Ramos (cell line): ENCODE measurements around the gene CCDC158.
"Not testable (repeated sequence)": the region's sequence is repeated elsewhere in the genome, so short reads cannot be mapped to it uniquely, and the experiment has no call there.

Source experiments
- in situ Hi-C: fragments of 300-500 bp; cut with MboI; formaldehyde crosslinking; loops from one replicate; pipeline ENCODE4 v1.14.3; 2022; ENCODE audit warnings: low sequenced_read_pairs; ENCODE audit not compliant: unreplicated experiment

The CCDC158 gene

DNA sequence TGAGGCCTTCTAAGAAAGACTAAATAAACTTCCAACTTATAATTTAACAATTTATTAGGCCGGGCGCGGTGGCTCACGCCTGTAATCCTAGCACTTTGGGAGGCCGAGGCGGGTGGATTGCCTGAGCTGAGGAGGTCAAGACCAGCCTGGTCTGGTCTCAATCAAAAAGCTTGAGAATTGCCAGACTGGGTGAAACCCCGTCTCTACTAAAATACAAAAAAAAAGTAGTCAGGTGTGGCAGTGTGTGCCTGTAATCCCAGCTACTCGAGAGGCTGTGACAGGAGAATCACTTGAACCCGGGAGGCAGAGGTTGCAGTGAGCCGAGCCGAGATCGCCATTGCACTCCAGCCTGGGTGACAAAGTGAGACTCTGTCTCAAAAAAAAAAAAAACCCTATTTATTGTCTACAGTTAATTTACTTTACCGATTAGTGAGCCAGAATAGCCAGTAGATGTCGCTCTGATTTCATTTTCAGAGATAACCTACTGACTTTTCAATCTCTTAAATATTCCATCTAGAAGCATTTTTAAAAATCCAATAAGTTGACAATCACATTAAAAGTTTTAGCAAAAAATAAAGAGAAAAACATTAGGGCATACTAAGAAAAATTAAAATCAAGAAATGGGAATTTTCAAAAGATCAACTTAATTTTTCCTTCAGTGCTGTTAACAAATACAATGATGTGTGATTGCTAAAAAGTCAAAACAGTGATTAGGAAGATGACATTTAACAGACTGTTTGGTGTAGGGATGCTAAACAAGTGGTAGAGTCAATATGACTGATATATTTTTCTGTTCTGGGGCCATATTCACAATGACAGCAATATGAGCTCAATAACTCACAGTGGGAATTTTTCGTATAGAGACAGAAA is 9.8 kb upstream of the CCDC158 start:
- in situ Hi-C loops = loop anchor here (10.0 kb wide), 1 partner anchor 324 kb away; no protein-coding TSS in a partner anchor

DNA sequence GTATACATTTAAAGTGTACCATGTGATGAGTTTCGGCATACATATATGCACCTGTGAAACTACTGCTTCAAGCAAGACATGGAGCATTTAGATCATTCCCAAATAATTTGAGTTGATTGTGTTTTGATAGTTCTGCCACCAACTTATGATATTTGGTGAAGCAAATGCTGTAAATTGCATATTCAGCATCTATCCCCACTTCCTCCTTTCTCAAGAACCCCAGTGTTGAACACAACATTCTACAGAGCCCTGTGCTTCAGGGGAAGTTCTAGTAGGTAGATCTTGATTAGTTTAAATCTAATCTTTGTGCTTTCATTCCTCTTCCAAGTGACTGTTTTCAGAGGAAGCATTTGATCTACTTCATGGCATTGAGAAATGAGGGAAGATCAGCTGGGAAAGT is 8.7 kb upstream of the CCDC158 start:
- in situ Hi-C loops = loop anchor here (10.0 kb wide), 1 partner anchor 325 kb away; no protein-coding TSS in a partner anchor

DNA sequence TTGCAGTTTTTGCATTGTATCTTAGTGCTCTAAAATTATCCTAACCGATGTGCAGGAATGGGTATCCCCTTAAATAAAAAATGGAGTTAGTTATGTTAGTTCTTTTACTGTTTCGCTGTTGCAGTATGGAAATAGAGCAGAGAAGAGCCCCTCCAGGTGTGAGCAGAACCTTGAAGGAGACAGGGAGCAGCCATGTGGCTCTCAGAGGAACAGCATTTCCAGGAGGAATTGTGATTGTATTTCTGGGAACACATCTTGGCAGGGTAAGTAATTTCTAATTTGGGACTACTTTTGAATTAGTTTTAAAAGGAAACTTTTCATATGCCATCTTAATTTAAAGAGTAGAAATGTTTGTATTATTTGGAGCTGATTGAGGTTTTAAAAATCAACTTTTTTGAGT is 5.3 kb upstream of the CCDC158 start:
- in situ Hi-C loops = no loop called here

DNA sequence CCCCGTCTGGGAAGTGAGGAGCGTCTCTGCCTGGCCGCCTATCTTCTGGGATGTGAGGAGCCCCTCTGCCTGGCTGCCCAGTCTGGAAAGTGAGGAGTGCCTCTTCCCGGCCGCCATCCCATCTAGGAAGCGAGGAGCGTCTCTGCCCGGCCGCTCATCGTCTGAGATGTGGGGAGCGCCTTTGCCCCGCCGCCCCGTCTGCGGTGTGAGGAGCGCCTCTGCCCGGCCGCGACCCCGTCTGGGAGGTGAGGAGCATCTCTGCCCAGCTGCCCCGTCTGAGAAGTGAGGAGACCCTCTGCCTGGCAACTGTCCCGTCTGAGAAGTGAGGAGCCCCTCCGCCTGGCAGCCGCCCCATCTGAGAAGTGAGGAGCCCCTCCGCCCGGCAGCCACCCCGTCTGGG is 2.2 kb upstream of the CCDC158 start:
- in situ Hi-C loops = not testable (repeated sequence)

DNA sequence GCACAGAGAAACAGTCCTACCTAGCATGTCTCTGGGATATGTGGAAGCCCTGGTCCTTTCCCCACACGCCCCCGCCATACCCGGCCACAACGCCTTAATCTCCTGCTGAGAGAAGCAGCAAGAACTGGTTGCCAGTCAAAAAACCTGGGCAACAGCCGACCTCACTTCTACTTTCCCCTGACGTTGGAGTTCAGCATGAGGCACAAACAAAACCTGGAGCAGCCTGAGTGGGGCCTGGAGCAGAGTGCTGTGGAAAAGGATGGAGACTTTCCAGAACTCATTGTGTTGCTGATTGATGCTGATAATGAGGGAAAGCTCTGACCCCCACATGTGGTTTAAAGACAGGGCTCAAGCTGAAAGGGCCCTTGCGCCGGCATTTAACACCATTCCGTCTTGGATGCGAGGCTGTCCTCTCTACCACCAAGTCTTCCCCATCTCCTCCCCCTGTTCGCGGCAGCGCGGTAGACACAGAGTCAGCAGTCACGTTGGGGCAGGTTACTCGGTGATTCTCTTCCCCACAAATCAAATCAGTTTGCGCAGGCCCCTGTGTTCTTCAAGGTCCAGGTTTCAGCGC is 666 bp downstream of the CCDC158 start:
- in situ Hi-C loops = no loop called here

DNA sequence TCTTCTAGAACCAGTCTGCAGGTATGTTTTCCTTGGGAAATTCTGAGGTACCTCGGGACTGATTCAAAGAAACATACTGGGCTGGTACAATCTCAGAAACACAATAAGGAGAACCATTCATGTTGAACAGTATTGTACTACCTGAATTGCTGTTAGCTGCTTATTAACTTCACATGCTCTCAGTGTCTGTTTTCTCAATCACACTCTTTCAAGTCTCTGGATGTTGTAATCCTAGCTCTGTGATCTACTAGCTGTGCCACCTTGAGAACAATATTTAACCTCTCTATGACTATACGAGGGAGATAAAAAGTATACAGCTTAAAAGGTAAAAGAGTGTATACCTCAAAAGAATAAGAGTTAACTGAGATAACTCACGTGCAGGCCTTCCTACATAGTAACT is 10.3 kb downstream of the CCDC158 start:
- in situ Hi-C loops = no loop called here

DNA sequence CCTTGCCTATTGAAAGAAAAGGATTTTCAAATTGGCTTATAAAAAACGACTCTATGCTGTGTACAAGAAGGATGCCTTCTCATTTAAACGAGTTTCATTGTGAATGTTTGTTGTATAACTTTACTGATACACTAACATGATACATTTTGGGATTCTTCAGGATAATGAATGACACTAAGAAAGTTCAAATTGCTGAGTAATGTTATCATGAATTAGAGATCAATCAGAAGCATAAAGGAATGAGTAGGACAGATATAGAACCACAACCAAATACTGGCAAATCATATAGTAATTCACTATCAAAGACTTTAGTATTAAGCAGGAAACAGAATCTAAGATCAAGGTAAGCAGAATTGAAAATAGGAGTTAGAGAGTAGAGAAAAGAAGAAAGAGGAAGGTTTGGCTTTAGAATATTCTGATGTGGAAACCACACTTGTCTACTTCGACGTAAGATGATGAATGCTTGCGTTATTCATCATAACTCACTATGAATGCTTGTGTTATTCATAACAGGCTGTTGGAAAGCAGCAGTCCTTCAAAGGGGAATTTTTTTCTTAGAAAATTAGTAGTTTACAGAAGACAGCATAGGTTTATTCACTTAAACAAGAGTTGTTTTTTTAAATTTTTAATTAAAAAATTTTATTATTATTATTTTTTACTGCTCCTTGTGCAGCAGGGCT is 13.4 kb downstream of the CCDC158 start:
- in situ Hi-C loops = no loop called here

DNA sequence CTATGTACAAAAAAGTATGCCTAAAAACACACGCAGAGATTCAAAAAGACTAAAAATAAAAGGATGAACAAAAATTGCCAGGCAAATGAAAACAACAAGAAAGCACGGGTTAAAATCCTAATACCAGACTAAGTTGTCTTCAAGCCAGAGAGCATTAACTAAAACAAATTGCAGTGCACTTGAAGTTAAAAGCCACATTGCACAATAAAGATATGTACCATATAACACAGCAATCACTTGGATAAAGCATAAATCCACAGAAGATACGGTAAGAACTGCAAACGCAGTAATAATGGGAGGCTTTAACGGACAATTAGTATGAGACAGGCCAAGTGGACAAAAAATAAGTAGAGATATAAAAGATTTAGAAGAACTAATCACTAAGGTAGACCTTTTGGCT is 14.9 kb downstream of the CCDC158 start:
- in situ Hi-C loops = no loop called here

DNA sequence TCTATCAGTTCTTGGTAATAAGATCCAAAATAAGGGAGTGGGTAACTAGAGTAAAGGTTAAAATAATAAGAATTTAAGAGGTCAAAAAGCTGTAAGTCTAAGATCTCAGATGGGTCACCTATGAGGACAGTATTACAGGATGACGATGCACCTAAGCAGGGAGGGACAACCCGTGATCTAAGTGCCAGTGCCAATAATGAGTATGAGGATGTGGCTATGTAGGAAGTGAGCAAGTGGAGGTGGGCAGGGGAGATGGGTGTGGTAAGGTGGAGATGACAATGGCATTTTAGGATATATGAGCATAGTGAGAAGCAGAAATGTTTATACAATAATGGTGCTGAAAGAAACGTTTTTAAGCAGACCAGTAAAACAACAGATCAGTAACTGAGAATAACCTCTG is 19.3 kb downstream of the CCDC158 start:
- in situ Hi-C loops = no loop called here

DNA sequence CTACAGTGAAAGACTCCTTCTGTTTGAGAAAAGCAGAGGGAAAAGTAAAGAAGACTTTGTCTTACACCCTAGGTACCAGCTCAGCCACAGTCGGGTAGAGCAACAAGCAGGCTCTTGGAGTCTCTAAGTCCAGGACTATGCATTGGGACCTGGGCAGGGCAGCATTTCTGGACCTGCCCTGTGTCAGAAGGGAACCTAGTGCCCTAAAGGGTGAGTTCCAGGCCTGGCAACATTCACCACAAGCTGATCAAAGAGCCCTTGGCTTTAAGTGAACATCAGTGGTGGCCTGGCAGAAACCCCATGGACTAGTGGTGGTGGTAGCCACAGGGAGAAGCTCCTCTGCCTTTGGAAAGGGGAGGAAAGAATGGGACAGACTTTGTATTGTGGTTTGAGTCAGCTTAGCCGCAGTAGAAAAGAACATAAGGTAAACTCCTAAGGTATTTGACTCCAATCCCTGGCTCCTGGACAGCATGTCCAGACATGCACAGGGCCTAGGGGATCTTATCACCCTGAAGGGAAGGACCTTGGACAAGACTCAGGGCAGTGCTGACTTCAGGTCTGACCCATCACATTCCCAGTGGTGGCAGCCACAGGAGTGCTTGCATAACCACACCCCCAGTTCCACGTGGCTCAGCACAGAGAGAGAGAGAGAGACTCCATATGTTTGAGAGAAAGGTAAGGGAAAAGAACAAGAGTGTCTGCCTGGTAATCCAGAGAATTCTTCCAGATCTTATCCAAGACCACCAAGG is 32.6 kb downstream of the CCDC158 start:
- in situ Hi-C loops = no loop called here

DNA sequence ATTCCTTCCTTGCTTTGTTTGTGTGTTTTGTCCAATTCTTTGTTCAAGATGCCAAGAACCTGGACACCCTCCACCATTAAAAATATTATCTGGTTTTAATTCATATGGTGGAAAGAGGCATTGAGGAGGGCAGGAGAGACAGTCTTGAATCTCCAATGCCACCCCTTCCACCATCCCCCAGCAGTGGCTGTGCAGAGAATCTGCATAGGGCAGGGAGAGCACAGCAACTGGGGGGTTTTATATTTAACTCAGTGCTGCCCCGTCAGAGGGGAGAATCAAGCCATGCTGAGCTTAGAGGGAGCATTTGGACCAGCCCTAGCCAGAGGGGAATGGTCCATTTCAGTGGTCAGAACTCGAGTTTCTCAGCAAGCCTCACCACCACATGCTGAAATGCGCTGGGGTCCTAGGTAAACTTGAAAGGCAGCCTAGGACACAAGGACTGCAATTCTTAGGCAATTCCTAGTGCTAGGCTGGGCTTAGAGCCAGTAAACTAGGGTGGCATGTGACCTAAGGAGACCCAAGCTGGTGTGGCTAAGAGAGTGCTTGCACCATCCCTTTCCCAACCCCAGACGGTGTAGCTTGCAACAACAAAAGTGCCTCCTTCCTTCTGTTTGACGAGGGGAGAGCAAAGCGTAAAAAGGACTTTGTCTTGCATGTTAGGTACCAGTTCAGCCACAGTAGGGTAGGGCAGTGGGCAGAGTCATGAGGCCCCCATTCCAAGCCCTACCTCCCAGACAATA is 34.2 kb downstream of the CCDC158 start:
- in situ Hi-C loops = no loop called here

DNA sequence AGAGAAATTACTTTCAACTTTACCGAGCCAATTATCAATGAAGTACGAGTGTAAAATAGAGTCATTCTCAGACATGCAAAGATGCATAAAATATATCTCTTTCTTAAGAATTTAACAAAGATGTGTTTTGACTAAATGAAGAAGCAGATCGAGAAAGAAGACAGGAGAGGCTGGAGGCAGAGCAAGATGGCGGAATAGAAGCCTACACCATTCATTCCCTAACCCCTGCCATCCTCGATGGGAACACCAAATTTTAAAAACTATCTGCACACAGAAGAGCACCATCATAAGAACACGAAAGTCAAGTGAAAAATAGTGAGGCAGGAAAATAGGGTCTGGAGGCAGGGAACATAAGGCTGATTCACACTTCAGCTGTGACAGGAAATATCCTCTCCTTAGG is 35.0 kb downstream of the CCDC158 start:
- in situ Hi-C loops = no loop called here

DNA sequence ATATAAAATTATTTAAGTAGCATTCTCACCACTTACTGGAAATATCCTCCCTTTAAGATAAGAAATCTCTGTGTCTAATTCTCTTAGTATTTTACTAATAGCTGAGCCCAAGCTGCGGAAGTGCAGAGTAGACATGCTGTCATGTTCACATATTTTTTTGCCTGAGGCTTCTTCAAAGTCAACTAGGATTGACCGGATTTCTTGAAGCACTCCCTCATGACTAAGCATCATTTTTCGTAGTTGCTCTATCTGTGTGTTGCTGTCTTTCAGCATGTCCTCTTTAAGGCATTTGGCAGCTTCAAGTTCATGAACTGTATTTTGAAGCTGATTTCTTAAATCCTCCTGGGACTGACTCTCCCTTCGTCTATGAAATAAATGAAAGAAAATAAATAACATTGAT is 36.9 kb downstream of the CCDC158 start:
- in situ Hi-C loops = no loop called here

DNA sequence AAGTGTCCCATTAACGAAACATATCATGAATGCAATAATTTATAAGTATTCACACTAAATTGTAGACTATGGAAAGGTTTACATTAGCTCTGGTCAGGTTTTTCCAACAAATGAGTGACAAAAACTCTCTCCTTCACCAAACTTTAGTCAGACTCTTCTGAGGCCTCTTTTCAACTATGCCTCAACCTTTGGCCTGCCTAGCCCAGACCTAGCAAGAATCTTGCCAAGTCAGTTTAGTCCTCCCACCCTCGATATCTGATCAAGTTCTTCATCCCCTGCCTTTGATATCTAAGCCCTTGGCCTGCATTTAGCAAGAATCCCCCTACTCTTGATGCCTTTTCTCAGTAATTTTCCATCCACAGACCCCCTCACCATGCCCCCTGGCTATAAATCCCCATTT is 37.9 kb downstream of the CCDC158 start:
- in situ Hi-C loops = no loop called here

DNA sequence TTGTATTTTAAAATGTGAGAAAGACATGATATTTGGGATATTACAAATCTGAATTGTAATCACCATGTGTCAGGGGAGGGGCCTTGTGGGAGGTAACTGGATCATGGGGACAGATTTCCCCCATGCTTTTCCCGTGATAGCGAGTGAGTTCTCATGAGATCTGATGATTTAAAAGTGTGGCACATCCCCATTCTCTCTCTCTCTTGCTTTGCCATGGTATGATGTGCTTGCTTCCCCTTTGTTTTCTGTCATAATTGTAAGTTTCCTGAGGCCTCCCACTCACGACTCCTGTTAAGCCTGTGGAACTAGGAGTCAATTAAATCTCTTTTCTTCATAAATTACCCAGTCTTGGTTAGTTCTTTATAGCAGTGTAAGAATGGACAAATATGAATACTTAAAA is 39.0 kb downstream of the CCDC158 start:
- in situ Hi-C loops = no loop called here

DNA sequence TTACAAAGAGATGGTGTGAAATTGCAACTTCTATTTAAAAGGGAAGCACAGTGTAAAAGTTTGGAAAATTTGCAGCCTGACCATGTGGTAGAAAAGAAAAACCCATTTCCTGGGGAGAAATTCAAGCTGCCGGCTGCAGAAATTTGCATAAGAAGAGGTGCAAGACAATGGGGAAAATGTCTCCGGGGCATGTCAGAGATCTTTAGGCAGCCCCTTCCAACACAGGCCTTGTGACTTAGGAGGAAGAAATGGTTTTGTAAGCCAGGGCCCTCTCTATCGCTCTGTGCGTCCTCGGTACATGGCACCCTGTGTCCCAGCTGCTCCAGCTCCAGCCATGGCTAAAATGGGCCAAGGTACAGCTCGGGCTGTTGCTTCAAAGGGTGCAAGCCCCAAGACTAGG is 40.4 kb downstream of the CCDC158 start:
- in situ Hi-C loops = no loop called here

DNA sequence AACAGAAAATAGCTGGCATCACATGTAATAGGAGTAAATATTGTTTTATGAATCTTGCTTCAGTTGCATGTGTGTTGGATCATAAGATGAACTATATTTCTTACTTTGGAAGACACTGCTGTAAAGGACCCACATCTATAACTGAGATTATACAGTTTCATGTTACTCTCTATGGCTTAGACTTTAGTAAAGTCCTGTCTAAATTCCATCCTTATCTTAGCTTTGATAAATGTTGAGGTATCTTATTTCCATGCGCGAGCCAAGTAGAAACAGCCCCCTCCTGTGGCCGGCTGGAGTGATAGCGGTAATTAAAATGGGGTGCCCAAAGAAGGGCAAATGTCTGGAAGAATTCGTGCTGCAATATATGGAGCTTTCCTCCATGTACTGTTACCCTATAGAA is 43.0 kb downstream of the CCDC158 start:
- in situ Hi-C loops = no loop called here

DNA sequence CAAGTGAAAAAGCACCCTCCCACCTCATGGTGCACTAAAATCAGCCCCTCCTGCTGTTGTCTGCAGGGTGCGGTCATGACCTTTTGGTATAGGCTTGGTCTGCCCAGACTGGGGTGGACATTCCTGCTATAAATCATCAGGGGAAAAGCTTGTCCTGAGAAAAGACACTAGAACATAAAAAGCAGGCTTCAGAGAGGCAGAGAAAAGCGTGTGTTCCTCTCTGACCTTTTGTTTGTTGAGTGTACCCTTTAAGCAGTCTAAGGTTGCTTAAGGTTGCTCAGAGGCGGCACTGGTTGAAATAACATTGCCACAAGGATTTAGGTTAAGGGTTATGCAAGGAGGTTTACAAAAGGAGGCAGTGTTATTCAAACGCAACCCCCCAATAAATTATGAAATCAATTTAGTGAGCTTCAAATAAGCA is 43.5 kb downstream of the CCDC158 start:
- in situ Hi-C loops = no loop called here

DNA sequence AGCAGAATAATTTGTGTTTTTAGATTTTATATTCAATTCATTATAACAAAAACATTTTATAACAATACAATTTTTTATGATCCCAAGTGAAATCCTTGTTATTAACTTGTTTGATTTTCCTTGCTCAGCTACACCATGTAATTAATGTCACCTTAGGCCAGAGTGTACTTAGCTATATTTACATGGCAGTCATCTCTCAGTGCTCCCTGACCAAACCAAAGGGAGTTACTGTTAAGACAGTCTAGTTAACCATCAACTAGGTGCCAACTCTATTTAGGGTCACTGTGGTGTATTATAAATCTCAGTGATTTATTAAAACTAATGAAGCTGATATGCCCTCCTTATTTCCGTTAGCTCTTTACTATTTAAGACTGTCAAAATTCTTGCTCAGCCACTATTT is 44.4 kb downstream of the CCDC158 start:
- in situ Hi-C loops = no loop called here

DNA sequence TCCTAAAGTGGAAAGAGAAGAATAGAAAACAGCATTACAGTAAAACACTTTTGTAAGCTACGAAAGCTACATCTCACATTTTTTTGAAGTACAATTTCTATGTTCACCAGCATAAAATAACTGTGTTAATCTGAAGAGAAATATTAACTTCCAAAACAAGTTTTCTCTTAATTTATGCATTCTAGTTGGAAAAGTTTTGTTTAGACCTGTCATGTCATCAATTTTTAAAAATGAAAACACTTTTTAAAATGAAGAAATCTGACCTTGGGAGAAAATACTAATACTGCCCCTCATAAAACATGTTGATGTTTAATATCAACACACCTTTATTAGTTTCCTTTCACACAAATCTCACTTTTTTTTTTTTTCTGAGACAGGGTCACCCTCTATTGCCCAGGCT is 45.2 kb downstream of the CCDC158 start:
- in situ Hi-C loops = no loop called here
